VCaP (cell line): ENCODE results near the gene CYB5RL.
"Not testable (repeated sequence)": the region's sequence is repeated elsewhere in the genome, so short reads cannot be mapped to it uniquely, and the experiment has no call there.

Source experiments
- H3K27ac ChIP-seq: fragments of 450-650 bp; 2 replicates; pipeline ENCODE4 v1.5.1; 2017
- CTCF ChIP-seq: fragments of 450-650 bp; conservative IDR thresholded peaks from 2 replicates; pipeline ENCODE4 v1.5.1; 2017; ENCODE audit warnings: mild to moderate bottlenecking, moderate library complexity

The CYB5RL gene

GRCh38 chr1:54218883-54219687 is 19.3 kb upstream of the CYB5RL start:
- H3K27ac ChIP-seq: peak overlapping the region; percentile 71
- no peak for TF ChIP-seq CTCF

- no peak for TF ChIP-seq CTCF
- H3K27ac ChIP-seq: peak overlapping the region; percentile 71
Observed at GRCh38 chr1:54215523-54215922, 15.7 kb upstream of the CYB5RL start.

GRCh38 chr1:54212872-54213271 is 13.0 kb upstream of the CYB5RL start:
- H3K27ac ChIP-seq: no peak overlapping the region
- TF ChIP-seq CTCF: no peak

- H3K27ac ChIP-seq: not testable (repeated sequence)
Observed at GRCh38 chr1:54207896-54208295, 8.1 kb upstream of the CYB5RL start.

GRCh38 chr1:54207287-54207686 is 7.5 kb upstream of the CYB5RL start:
- H3K27ac ChIP-seq: no peak overlapping the region
- TF ChIP-seq CTCF: no peak

GRCh38 chr1:54204199-54204598 is 4.4 kb upstream of the CYB5RL start:
- no peak overlapping the region for H3K27ac ChIP-seq
- TF ChIP-seq CTCF: no peak

GRCh38 chr1:54200519-54200997 is 728 bp upstream of the CYB5RL start:
- peak overlapping the region; percentile 80 for H3K27ac ChIP-seq
- TF ChIP-seq CTCF: no peak

- TF ChIP-seq CTCF: no peak
- peak overlapping the region; percentile 80 for H3K27ac ChIP-seq
Observed at GRCh38 chr1:54199151-54199764, 572 bp downstream of the CYB5RL start.
